K562 (cell line): ENCODE measurements around the gene MYOZ3. TPM values are rescaled to one million over a fixed set of nuclear protein-coding genes. Genes with fewer than 3 reads are reported as not detected.

Source experiments
- ATAC-seq: fragments of 200-7000 bp; cut with Tn5 transposase; 3 replicates; pipeline ENCODE4 v1.9.1; 2020; ENCODE audit warnings: moderate library complexity
- BruUV-seq: library from RNA; stranded (reverse); fragments of 400-500 nt; replicated peaks from 2 replicates; lab custom pipeline; 2021; lab: Mats Ljungman, UMichigan
- CTCF ChIA-PET: fragments of 300-600 bp; formaldehyde crosslinking; extraction: SDS; loops from one replicate; lab custom pipeline; 2021; ENCODE audit warnings: low intra/inter-chr PET ratio; lab: Yijun Ruan, JAX
- POLR2A ChIA-PET: fragments of 300-600, 350-650 bp; sonication (Branson Sonifier 250); formaldehyde crosslinking; extraction: SDS; loops from one replicate; lab custom pipeline; 2021; ENCODE audit warnings: antibody characterized with exemption, inconsistent platforms; lab: Yijun Ruan, JAX
- DNase-seq, 4 experiments: peaks; one replicate each; pipeline versions ENCODE4 v3.0.0 to v3.0.0-alpha.2; 2011 to 2018; ENCODE audit warnings: low spot score in 3 of 4, mixed read lengths in 3 of 4; ENCODE audit errors: extremely low read depth in 1 of 4
- FAIRE-seq: peaks from 2 replicates; lab custom pipeline; 2011; peaks lifted over from hg19 to GRCh38; lab: Jason Lieb, UNC
- H2AFZ ChIP-seq: 2 replicates; pipeline ENCODE4 v1.6.0; 2011; ENCODE audit warnings: low read depth, low read length, control low read depth, inconsistent platforms
- H3K27ac ChIP-seq: fragments of 200-600 bp; 3 replicates; pipeline ENCODE4 v1.8.0; 2011; ENCODE audit warnings: low read depth, mild to moderate bottlenecking, control low read depth, inconsistent platforms, low read length, moderate library complexity, mixed read lengths; ENCODE audit errors: extremely low read depth
- H3K27me3 ChIP-seq, 2 experiments: fragments of 300-600 bp in 1 of 2; 2 replicates in 1 of 2; 3 replicates in 1 of 2; pipeline versions ENCODE4 v1.6.0 to v1.8.0; 2011; ENCODE audit warnings: inconsistent platforms in 2 of 2, low read length in 2 of 2, mild to moderate bottlenecking in 1 of 2, mixed read lengths in 1 of 2, moderate library complexity in 1 of 2; ENCODE audit not compliant: control insufficient read depth in 2 of 2, insufficient read depth in 2 of 2
- H3K36me3 ChIP-seq: fragments of 300-600 bp; 3 replicates; pipeline ENCODE4 v1.8.0; 2011; ENCODE audit warnings: mild to moderate bottlenecking, low read length, inconsistent platforms; ENCODE audit not compliant: control insufficient read depth, insufficient read depth
- H3K4me1 ChIP-seq, 2 experiments: fragments of 200-600 bp in 1 of 2; replicated peaks in 1 of 2; 2 replicates in 1 of 2; 3 replicates in 1 of 2; pipeline versions ENCODE4 v1.5.1 to v1.8.0; 2011; ENCODE audit warnings: inconsistent platforms in 2 of 2, low read length in 2 of 2, mild to moderate bottlenecking in 1 of 2, mixed read lengths in 1 of 2, moderate library complexity in 1 of 2; ENCODE audit not compliant: control insufficient read depth in 2 of 2, insufficient read depth in 2 of 2
- H3K4me2 ChIP-seq: 2 replicates; pipeline ENCODE4 v1.6.1; 2011; ENCODE audit warnings: low read length, control low read depth, inconsistent platforms, mixed read lengths; ENCODE audit not compliant: insufficient read depth
- H3K4me3 ChIP-seq: fragments of 200-600 bp; sonication (generic), shearing (Covaris generic); 2 replicates; pipeline ENCODE4 v1.5.1; 2016; ENCODE audit warnings: control low read depth, inconsistent platforms
- H3K79me2 ChIP-seq: fragments of 200-600 bp; 3 replicates; pipeline ENCODE4 v1.8.0; 2011; ENCODE audit warnings: low read length, inconsistent platforms; ENCODE audit not compliant: control insufficient read depth, insufficient read depth
- H3K9ac ChIP-seq, 2 experiments: 2 replicates each; pipeline versions ENCODE4 v1.6.0 to v1.6.1; 2011; ENCODE audit warnings: low read depth in 2 of 2, low read length in 2 of 2, control low read depth in 1 of 2, inconsistent platforms in 1 of 2, mild to moderate bottlenecking in 1 of 2, mixed read lengths in 1 of 2; ENCODE audit not compliant: insufficient read depth in 1 of 2
- H3K9me1 ChIP-seq: one replicate; pipeline ENCODE4 v1.6.0; 2011; ENCODE audit warnings: inconsistent platforms, mild to moderate bottlenecking, low read length, moderate library complexity; ENCODE audit not compliant: control insufficient read depth, insufficient read depth
- H3K9me3 ChIP-seq: replicated peaks from 2 replicates; pipeline ENCODE4 v1.5.1; 2011; ENCODE audit warnings: low read depth, low read length, inconsistent platforms; ENCODE audit not compliant: control insufficient read depth, insufficient read depth
- H4K20me1 ChIP-seq: replicated peaks from 2 replicates; pipeline ENCODE4 v1.6.1; 2011; ENCODE audit warnings: low read length, inconsistent platforms, mixed read lengths; ENCODE audit not compliant: control insufficient read depth, insufficient read depth
- CHD4 ChIP-seq: fragments of 200-600 bp; sonication (generic); IDR thresholded peaks from 3 replicates; pipeline ENCODE4 v1.6.1; 2012; ENCODE audit warnings: low read depth, mild to moderate bottlenecking, mixed read lengths, low read length, inconsistent platforms; ENCODE audit not compliant: insufficient read depth, insufficient replicate concordance, poor library complexity, severe bottlenecking
- ILF3 ChIP-seq: fragments of 450-650 bp; IDR thresholded peaks from 2 replicates; pipeline ENCODE4 v1.6.1; 2018; ENCODE audit warnings: antibody characterized with exemption, mild to moderate bottlenecking, moderate library complexity, borderline replicate concordance
- MYC ChIP-seq, 2 experiments: fragments of 250-450 bp in 1 of 2; sonication (Bioruptor Pico) in 1 of 2; IDR thresholded peaks; 2 replicates each; pipeline versions ENCODE4 v1.5.1 to v1.6.1; 2012 to 2021; ENCODE audit warnings: low read depth in 2 of 2, borderline replicate concordance in 1 of 2, improper control_type of control experiment in 1 of 2, low read length in 1 of 2, mild to moderate bottlenecking in 1 of 2, moderate library complexity in 1 of 2
- NFIC ChIP-seq: fragments of 450-650 bp; IDR thresholded peaks from 2 replicates; pipeline ENCODE4 v1.6.1; 2017; ENCODE audit warnings: mild to moderate bottlenecking, inconsistent platforms
- PYGO2 ChIP-seq: fragments of 450-650 bp; IDR thresholded peaks from 2 replicates; pipeline ENCODE4 v1.6.1; 2016; ENCODE audit warnings: mild to moderate bottlenecking, missing genetic modification characterization, moderate library complexity, missing compliant biosample characterization
- TEAD4 ChIP-seq, 2 experiments: sonication (generic) in 1 of 2; formaldehyde crosslinking in 1 of 2; IDR thresholded peaks; 2 replicates each; pipeline versions ENCODE4 v1.6.1 to v1.8.0; 2012 to 2022; ENCODE audit warnings: borderline replicate concordance in 1 of 2, inconsistent platforms in 1 of 2, low read length in 1 of 2, mild to moderate bottlenecking in 1 of 2, missing genetic modification reagents in 1 of 2
- ZFP36 ChIP-seq: fragments of 150-350 bp; IDR thresholded peaks from 2 replicates; pipeline ENCODE4 v1.6.1; 2018; ENCODE audit warnings: low read length, low read depth; ENCODE audit not compliant: partially characterized antibody
- ZNF24 ChIP-seq: fragments of 450-650 bp; IDR thresholded peaks from 2 replicates; pipeline ENCODE4 v1.6.1; 2016
- whole genome bisulfite sequencing: fragments of 100-300 bp; shearing (Covaris generic); methylation state at CpG from one replicate; pipeline ENCODE4 v1.1.6; 2016; ENCODE audit warnings: low coverage, mixed read lengths; ENCODE audit not compliant: insufficient coverage; ENCODE audit errors: missing lambda C conversion rate; 5-methylcytosine and 5-hydroxymethylcytosine counted together
- in situ Hi-C: fragments of 300-500 bp; cut with MboI; formaldehyde crosslinking; loops from 4 replicates; pipeline ENCODE4 v1.15.0; 2018; ENCODE audit warnings: inconsistent platforms, mixed read lengths
- intact Hi-C: fragments of 100-400 bp; cut with micrococcal nuclease; formaldehyde crosslinking; loops from 2 replicates; pipeline ENCODE4 v1.14.2; 2022
- polyA plus RNA-seq, 8 experiments: library from polyadenylated mRNA; depleted of rRNA in 4 of 8; stranded (reverse) in 5 of 8; unstranded in 3 of 8; fragments of >200 nt; fragmentation: Nextera tagmentation in 2 of 8; fragmentation: Illumina TruSeq in 1 of 8; extraction: Ambion mirVana in 2 of 8; extraction: Trizol in 1 of 8; gene quantifications; 2 replicates each; pipeline versions ENCODE4 v1.2.1 to v1.2.3, GENCODE V29; 2011 to 2014; ENCODE audit warnings: inconsistent platforms in 1 of 8, missing spikeins in 1 of 8
- total RNA-seq, 7 experiments: library from RNA; depleted of rRNA in 6 of 7; stranded (reverse); fragments of >200 nt in 6 of 7; fragmentation: Illumina TruSeq in 2 of 7; extraction: Trizol in 2 of 7; gene quantifications; 2 replicates each; pipeline versions ENCODE4 v1.2.1 to v1.2.3, GENCODE V29; 2011 to 2021; ENCODE audit warnings: low replicate concordance in 1 of 7
- TF ChIP-seq, protein P1 (sequence below): fragments of 450-650 bp; IDR thresholded peaks from 2 replicates; pipeline ENCODE4 v1.6.1; 2016
- TF ChIP-seq, protein P2 (sequence below), 2 experiments: fragments of 450-650 bp in 1 of 2; IDR thresholded peaks; 2 replicates each; pipeline ENCODE4 v1.6.1; 2011 to 2017; ENCODE audit warnings: low read depth in 2 of 2, antibody characterized with exemption in 1 of 2, borderline replicate concordance in 1 of 2, low read length in 1 of 2, mild to moderate bottlenecking in 1 of 2, mixed read lengths in 1 of 2; ENCODE audit not compliant: control insufficient read depth in 1 of 2
- TF ChIP-seq, protein P3 (sequence below): fragments of 250-450 bp; sonication (Bioruptor Pico); IDR thresholded peaks from 2 replicates; pipeline ENCODE4 v1.4.0; 2020; ENCODE audit warnings: mild to moderate bottlenecking, moderate library complexity

Gene MYOZ3
- total and polyA plus RNA-seq, 9 of the 15 experiments (the other 6 are each of a cell fraction or from before 2014, with no cell fraction given) = not detected

DNA sequence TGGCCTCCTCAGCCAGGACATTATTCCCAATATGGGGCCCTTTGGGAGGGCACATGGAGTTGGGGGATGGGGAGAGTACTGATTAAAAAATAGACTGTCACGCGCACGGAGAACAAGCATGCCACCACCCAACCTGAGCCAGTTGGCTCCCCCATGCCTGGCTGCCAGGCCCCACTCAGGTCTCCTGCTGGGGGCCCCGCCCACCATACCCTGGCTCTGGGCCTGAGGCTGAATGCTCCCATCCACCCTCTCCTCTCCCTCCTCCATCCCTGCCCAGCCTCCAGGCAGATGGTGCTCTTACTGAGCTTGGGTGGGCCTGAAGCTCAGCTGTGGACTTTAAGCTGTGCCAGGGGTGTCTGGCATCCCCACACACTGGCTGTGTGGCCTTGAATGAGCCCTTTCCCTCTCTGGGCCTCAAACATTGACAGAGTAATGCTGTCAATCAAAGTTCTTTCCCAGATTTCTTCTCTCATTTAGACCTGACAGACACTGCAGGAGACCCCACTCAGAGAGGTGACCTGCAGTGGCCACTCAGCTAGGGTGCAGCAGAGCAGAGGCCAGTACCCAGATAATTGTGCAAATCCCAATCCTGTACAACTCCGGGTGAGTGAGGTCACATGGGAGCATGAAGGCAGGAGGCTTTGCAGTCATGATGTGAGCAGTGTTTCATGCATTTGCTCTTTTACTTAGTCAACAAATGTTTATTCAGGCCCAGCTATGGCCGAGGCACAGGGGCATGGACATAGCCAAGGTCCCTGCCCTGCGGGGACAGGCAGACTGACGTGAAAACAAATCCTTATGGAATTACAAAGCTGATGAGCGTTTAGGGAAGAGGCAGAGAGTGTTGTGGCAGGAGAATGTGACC, 30.4 kb upstream of the MYOZ3 start:
- no peak overlapping the region for H2AFZ ChIP-seq
- no peaks in the 10 kb centered on the region for H3K9me3 ChIP-seq
- DNase-seq (no peak), ATAC-seq (no peak), FAIRE-seq (no peak)
- BruUV-seq = no TSS peak
- peaks cover 2 to 55% of the 10 kb centered on the region in 2 experiments; a peak in 4 of 5 replicates for H3K27me3 ChIP-seq
- no peaks in the 10 kb centered on the region for H3K36me3 ChIP-seq
- WGBS = 14% methylated on average over 9 of the region's 9 CpGs
- CTCF ChIA-PET = no interaction called here
- POLR2A ChIA-PET = no interaction called here
- H3K4me2 ChIP-seq = no peak overlapping the region
- H3K4me3 ChIP-seq = no peak overlapping the region
- no peaks in the 10 kb centered on the region for H3K79me2 ChIP-seq
- no peaks in the 10 kb centered on the region for H3K9me1 ChIP-seq
- H3K4me1 ChIP-seq = no peaks in the 10 kb centered on the region
- 0 out of 2 replicates have a peak, but pooled peaks cover 3% of the 10 kb centered on the region for H4K20me1 ChIP-seq
- intact Hi-C loops = no loop called here
- in situ Hi-C loops = no loop called here
- H3K9ac ChIP-seq = no peak overlapping the region
- TF ChIP-seq ZFP36 (peak; percentile 7), ZNF24 (no peak), NFIC (no peak), PYGO2 (tag) (no peak), MYC (IDR thresholded peaks at IDR 0.05; ENCODE audit: low read depth, low read length) (no peak), MYC (CRISPR knock-in tag; IDR thresholded peaks at IDR 0.05; ENCODE audit: borderline replicate concordance, low read depth) (no peak), CHD4 (no peak), TEAD4 (IDR thresholded peaks at IDR 0.05; ENCODE audit: low read length) (no peak), TEAD4 (CRISPR knock-in tag; IDR thresholded peaks at IDR 0.05; ENCODE audit: borderline replicate concordance) (no peak), ILF3 (no peak)
- TF ChIP-seq, protein P1, sequence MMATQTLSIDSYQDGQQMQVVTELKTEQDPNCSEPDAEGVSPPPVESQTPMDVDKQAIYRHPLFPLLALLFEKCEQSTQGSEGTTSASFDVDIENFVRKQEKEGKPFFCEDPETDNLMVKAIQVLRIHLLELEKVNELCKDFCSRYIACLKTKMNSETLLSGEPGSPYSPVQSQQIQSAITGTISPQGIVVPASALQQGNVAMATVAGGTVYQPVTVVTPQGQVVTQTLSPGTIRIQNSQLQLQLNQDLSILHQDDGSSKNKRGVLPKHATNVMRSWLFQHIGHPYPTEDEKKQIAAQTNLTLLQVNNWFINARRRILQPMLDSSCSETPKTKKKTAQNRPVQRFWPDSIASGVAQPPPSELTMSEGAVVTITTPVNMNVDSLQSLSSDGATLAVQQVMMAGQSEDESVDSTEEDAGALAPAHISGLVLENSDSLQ = peak; percentile 56
- TF ChIP-seq, protein P2, sequence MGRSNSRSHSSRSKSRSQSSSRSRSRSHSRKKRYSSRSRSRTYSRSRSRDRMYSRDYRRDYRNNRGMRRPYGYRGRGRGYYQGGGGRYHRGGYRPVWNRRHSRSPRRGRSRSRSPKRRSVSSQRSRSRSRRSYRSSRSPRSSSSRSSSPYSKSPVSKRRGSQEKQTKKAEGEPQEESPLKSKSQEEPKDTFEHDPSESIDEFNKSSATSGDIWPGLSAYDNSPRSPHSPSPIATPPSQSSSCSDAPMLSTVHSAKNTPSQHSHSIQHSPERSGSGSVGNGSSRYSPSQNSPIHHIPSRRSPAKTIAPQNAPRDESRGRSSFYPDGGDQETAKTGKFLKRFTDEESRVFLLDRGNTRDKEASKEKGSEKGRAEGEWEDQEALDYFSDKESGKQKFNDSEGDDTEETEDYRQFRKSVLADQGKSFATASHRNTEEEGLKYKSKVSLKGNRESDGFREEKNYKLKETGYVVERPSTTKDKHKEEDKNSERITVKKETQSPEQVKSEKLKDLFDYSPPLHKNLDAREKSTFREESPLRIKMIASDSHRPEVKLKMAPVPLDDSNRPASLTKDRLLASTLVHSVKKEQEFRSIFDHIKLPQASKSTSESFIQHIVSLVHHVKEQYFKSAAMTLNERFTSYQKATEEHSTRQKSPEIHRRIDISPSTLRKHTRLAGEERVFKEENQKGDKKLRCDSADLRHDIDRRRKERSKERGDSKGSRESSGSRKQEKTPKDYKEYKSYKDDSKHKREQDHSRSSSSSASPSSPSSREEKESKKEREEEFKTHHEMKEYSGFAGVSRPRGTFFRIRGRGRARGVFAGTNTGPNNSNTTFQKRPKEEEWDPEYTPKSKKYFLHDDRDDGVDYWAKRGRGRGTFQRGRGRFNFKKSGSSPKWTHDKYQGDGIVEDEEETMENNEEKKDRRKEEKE (IDR thresholded peaks at IDR 0.05; ENCODE audit: borderline replicate concordance in 1 of 2, control insufficient read depth in 1 of 2, low read depth in 2 of 2, low read length in 1 of 2) = no peak
- TF ChIP-seq, protein P3, sequence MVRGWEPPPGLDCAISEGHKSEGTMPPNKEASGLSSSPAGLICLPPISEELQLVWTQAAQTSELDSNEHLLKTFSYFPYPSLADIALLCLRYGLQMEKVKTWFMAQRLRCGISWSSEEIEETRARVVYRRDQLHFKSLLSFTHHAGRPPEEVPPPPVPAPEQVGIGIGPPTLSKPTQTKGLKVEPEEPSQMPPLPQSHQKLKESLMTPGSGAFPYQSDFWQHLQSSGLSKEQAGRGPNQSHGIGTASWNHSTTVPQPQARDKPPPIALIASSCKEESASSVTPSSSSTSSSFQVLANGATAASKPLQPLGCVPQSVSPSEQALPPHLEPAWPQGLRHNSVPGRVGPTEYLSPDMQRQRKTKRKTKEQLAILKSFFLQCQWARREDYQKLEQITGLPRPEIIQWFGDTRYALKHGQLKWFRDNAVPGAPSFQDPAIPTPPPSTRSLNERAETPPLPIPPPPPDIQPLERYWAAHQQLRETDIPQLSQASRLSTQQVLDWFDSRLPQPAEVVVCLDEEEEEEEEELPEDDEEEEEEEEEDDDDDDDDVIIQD (CRISPR knock-in tag) = no peak
- TF ChIP-seq, all 486 proteins: peak for 2
- H3K27ac ChIP-seq = no peak overlapping the region
